CD4-positive, alpha-beta T cell (primary cell): Measurements from ENCODE around the gene HIGD2A. TPM values are rescaled to one million over a fixed set of nuclear protein-coding genes. Genes with fewer than 3 reads are reported as not detected.

Experiments
- ATAC-seq: fragments of 200-7000 bp; cut with Tn5 transposase; one replicate; pipeline ENCODE4 v1.10.0; 2022; ENCODE audit warnings: mild to moderate bottlenecking; ENCODE audit not compliant: poor library complexity
- CTCF ChIA-PET: fragments of 350-600 bp; sonication (Branson Sonifier 250); formaldehyde crosslinking; loops from one replicate; lab custom pipeline; 2021; ENCODE audit warnings: antibody characterized with exemption, inconsistent platforms; lab: Charles Lee
- POLR2A ChIA-PET: fragments of 350-600 bp; sonication (Branson Sonifier 250); formaldehyde crosslinking; loops from one replicate; lab custom pipeline; 2021; ENCODE audit warnings: antibody characterized with exemption, inconsistent platforms; lab: Charles Lee
- DNase-seq, 14 experiments: peaks; one replicate each; pipeline ENCODE4 v3.0.0-alpha.2; 2013 to 2020; ENCODE audit warnings: mixed read lengths in 2 of 14
- H3K27ac ChIP-seq, 2 donors: one replicate each; pipeline versions ENCODE4 v1.5.1 to v1.7.0; 2013; ENCODE audit warnings: low read length in 2 of 2, low read depth in 1 of 2, mild to moderate bottlenecking in 1 of 2
- H3K27me3 ChIP-seq, 2 experiments: 1 replicate in 1 of 2; 2 replicates in 1 of 2; pipeline versions ENCODE4 v1.6.1 to v1.7.0; 2013; ENCODE audit warnings: low read length in 2 of 2, control low read depth in 1 of 2, mild to moderate bottlenecking in 1 of 2, moderate library complexity in 1 of 2; ENCODE audit not compliant: insufficient read depth in 2 of 2, control insufficient read depth in 1 of 2
- H3K36me3 ChIP-seq: one replicate; pipeline ENCODE4 v1.6.1; 2013; ENCODE audit warnings: low read length, control low read depth; ENCODE audit not compliant: insufficient read depth
- H3K4me1 ChIP-seq: one replicate; pipeline ENCODE4 v1.6.1; 2013; ENCODE audit warnings: low read length, control low read depth; ENCODE audit not compliant: insufficient read depth
- H3K4me3 ChIP-seq: one replicate; pipeline ENCODE4 v1.5.1; 2013; ENCODE audit warnings: mild to moderate bottlenecking, low read length, moderate library complexity
- H3K9me3 ChIP-seq, 2 experiments: 1 replicate in 1 of 2; 2 replicates in 1 of 2; pipeline versions ENCODE4 v1.6.1 to v1.7.0; 2013; ENCODE audit warnings: low read length in 2 of 2, mild to moderate bottlenecking in 2 of 2, control low read depth in 1 of 2, moderate library complexity in 1 of 2; ENCODE audit not compliant: control insufficient read depth in 1 of 2, insufficient read depth in 1 of 2
- H3K27ac Mint-ChIP-seq: one replicate; pipeline ENCODE4 v1.8.0; 2020; ENCODE audit warnings: mixed read lengths
- H3K27me3 Mint-ChIP-seq: one replicate; pipeline ENCODE4 v1.8.0; 2021; ENCODE audit warnings: mixed read lengths
- H3K36me3 Mint-ChIP-seq: one replicate; pipeline ENCODE4 v1.8.0; 2021; ENCODE audit warnings: low read depth, mixed read lengths
- H3K4me1 Mint-ChIP-seq: one replicate; pipeline ENCODE4 v1.8.0; 2021; ENCODE audit warnings: low read depth, mixed read lengths
- H3K4me3 Mint-ChIP-seq: one replicate; pipeline ENCODE4 v1.8.0; 2020; ENCODE audit warnings: mild to moderate bottlenecking, mixed read lengths
- H3K9me3 Mint-ChIP-seq: one replicate; pipeline ENCODE4 v1.8.0; 2020; ENCODE audit warnings: mixed read lengths
- intact Hi-C, 2 experiments: fragments of 100-400 bp; cut with DNase I in 1 of 2; cut with micrococcal nuclease in 1 of 2; formaldehyde crosslinking; loops; one replicate each; pipeline versions ENCODE4 v1.15.1 to v1.9.0; 2023 to 2025; cut with DNase I, micrococcal nuclease
- total RNA-seq, 174 experiments: library from RNA in 2 of 174; stranded (reverse) in 2 of 174; gene quantifications; one replicate each; pipeline ENCODE4 v1.2.3 and lab custom pipeline; 2021 to 2026
- TF ChIP-seq, protein P1 (sequence below): fragments of 200-600 bp; IDR thresholded peaks from one replicate; pipeline ENCODE4 v1.8.0; 2022; ENCODE audit warnings: antibody characterized with exemption, mild to moderate bottlenecking

The HIGD2A gene
- total RNA-seq, 2 experiments from 2014 or later, result 98.2 to 104 TPM

DNA sequence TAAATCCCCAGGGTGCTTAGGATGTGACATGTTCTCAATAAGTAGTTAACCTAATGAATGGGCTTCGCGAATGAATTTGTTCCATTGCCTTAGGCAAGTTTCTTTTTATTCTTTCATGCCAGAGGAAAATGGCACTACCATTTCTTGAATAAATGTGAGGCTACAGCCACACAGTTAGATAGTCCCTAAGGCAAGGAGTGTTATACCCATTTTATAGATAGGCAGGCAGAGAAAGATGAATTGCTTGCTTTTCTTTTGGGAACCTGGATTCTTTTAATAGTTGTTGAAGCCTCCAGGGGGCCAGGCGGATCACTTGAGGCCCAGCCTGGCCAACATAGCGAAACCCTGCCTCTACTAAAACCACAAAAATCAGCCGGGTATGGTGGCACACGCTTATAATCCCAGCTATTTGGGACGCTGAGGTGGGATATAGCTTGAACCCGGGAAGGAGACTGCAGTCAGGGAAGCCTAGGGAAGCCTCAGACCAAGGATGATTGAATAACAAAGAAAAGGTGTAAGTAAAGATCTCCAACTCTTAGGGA, 1.1 kb upstream of the HIGD2A start:
- Histone ChIP-seq H3K4me1 (peaks cover 33% of the 10 kb centered on the region), H3K36me3 (peaks cover 48% of the 10 kb centered on the region), H3K9me3 (peaks cover 0 to under 1% of the 10 kb centered on the region in 2 experiments), H3K27me3 (no peaks in the 10 kb centered on the region), H3K27ac (no peak overlapping the region), H3K4me3 (peak overlapping the region; percentile 79)
- ATAC-seq (no peak), DNase-seq (no peak)
- Mint-ChIP-seq H3K9me3 (no peaks in the 10 kb centered on the region), H3K4me3 (peak overlapping the region; percentile 98), H3K4me1 (peaks cover 38% of the 10 kb centered on the region), H3K27ac (peak overlapping the region; percentile 97), H3K36me3 (peaks cover 72% of the 10 kb centered on the region), H3K27me3 (no peaks in the 10 kb centered on the region)
- TF ChIP-seq, protein P1, sequence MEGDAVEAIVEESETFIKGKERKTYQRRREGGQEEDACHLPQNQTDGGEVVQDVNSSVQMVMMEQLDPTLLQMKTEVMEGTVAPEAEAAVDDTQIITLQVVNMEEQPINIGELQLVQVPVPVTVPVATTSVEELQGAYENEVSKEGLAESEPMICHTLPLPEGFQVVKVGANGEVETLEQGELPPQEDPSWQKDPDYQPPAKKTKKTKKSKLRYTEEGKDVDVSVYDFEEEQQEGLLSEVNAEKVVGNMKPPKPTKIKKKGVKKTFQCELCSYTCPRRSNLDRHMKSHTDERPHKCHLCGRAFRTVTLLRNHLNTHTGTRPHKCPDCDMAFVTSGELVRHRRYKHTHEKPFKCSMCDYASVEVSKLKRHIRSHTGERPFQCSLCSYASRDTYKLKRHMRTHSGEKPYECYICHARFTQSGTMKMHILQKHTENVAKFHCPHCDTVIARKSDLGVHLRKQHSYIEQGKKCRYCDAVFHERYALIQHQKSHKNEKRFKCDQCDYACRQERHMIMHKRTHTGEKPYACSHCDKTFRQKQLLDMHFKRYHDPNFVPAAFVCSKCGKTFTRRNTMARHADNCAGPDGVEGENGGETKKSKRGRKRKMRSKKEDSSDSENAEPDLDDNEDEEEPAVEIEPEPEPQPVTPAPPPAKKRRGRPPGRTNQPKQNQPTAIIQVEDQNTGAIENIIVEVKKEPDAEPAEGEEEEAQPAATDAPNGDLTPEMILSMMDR, result no peak
- CTCF ChIA-PET, result interaction anchor here (1.8 kb wide), 1 partner anchor 60 kb away, joined by 6 read pairs; no protein-coding TSS in a partner anchor
- POLR2A ChIA-PET, result interaction anchor here (1.3 to 4.8 kb wide), 3 partner anchors 26 to 60 kb away, joined by 3 to 77 read pairs (median 15); partner anchors contain the start of genes CLTB, FAF2 and KIAA1191
- intact Hi-C loops, result loop anchor here (5.0 to 10.0 kb wide), 4 partner anchors 147 to 1170 kb away; partner anchors contain the start of genes FGFR4 (in 1 of the 2), LMAN2 (in 1 of the 2), RGS14 (in 1 of the 2) and RNF44 (in 1 of the 2)

DNA sequence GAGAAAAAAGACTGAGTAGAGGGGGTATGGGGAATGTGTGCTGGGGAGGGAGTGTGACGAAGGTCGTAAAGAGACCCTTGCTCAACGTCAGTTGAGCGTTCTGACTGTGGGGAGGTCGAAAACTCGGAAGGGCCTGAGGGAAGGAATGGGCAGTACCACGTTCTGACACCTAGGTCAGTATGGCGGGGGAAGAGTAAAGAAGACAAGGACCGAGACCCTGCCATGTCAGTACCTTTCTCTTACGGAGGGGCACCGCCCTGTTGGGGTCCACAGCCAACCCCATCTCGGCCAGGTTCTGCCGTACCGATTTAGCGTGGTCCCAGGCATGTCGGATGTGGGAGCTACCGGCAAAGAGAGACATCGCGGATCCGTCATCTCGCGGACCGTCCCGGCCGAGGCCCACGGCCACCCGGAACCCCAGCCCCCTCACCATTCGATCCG, 528 bp upstream of the HIGD2A start:
- Histone ChIP-seq H3K9me3 (peaks cover 0 to 5% of the 10 kb centered on the region in 2 experiments), H3K27me3 (no peaks in the 10 kb centered on the region), H3K4me1 (peaks cover 33% of the 10 kb centered on the region), H3K36me3 (peaks cover 47% of the 10 kb centered on the region), H3K4me3 (peak overlapping the region; percentile 79), H3K27ac (peak overlapping the region in 1 of 2 donors; percentile 95)
- Mint-ChIP-seq H3K27me3 (no peaks in the 10 kb centered on the region), H3K9me3 (no peaks in the 10 kb centered on the region), H3K27ac (peak overlapping the region; percentile 97), H3K4me3 (peak overlapping the region; percentile 98), H3K4me1 (peaks cover 38% of the 10 kb centered on the region), H3K36me3 (peaks cover 68% of the 10 kb centered on the region)
- intact Hi-C loops, result loop anchor here (1.0 to 10.0 kb wide), 6 partner anchors 27 to 1169 kb away; partner anchors contain the start of genes FAF2 (in 2 of the 2), KIAA1191 (in 2 of the 2), FGFR4 (in 1 of the 2) and LMAN2 (in 1 of the 2)
- TF ChIP-seq, protein P1, result no peak
- ChIA-PET CTCF (interaction anchor here (0.6 to 1.8 kb wide), 2 partner anchors 60 to 617 kb away, joined by 3 to 6 read pairs; no protein-coding TSS in a partner anchor), POLR2A (interaction anchor here (0.5 to 4.8 kb wide), 8 partner anchors 23 to 259 kb away, joined by 3 to 77 read pairs (median 7); partner anchors contain the start of genes ARL10, CLTB, FAF2 and KIAA1191)
- no peak for ATAC-seq
- DNase-seq, result peak in 1 of 14 experiments; percentile 17

DNA sequence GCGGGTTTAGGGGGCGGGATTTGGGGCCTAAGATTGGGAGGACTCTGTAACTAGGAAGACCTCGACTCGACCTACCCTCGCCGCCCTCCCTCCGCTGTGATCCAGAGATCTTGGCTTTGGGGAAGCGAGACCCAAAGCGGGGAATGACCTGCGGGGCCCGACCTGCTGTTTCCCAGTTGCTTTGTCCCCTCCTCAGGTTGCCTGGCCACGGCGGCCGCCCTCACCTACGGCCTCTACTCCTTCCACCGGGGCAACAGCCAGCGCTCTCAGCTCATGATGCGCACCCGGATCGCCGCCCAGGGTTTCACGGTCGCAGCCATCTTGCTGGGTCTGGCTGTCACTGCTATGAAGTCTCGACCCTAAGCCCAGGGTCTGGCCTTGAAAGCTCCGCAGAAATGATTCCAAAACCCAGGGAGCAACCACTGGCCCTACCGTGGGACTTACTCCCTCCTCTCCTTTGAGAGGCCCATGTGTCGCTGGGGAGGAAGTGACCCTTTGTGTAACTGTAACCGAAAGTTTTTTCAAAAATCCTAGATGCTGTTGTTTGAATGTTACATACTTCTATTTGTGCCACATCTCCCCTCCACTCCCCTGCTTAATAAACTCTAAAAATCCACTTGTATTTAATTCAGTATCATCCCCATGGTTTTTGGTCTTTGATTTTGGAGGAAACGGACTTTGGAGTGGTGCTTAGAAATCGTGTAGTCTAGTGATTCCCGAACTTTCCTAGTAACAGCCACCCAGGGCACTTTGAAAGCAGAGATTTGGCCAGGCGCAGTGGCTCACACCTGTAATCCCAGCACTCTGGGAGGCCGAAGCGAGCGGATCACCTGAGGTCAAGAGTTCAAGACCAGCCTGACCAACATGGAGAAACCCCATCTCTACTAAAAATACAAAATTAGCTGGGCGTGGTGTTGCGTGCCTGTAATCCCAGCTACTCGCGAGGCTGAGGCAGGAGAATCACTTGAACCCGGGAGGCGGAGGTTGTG, 878 bp downstream of the HIGD2A start:
- no peaks in the 10 kb centered on the region for H3K27me3 Mint-ChIP-seq
- Histone ChIP-seq H3K36me3 (peaks cover 41% of the 10 kb centered on the region), H3K4me3 (peak overlapping the region; percentile 79), H3K9me3 (peaks cover 0 to 5% of the 10 kb centered on the region in 2 experiments), H3K4me1 (peaks cover 33% of the 10 kb centered on the region), H3K27me3 (no peaks in the 10 kb centered on the region), H3K27ac (peak overlapping the region; percentile 87 to 95)
- intact Hi-C loops, result loop anchor here (2.0 to 10.0 kb wide), 6 partner anchors 59 to 1168 kb away; partner anchors contain the start of genes FAF2 (in 2 of the 2), FGFR4 (in 1 of the 2), LMAN2 (in 1 of the 2) and RGS14 (in 1 of the 2)
- peak overlapping the region; percentile 97 for H3K27ac Mint-ChIP-seq
- no peaks in the 10 kb centered on the region for H3K9me3 Mint-ChIP-seq
- ChIA-PET CTCF (no interaction called here), POLR2A (interaction anchor here (0.9 to 4.8 kb wide), 11 partner anchors 15 to 744 kb away, joined by 3 to 77 read pairs (median 7); partner anchors contain the start of genes ARL10, FAF2, KIAA1191 and RNF44)
- ATAC-seq (peak; percentile 35), DNase-seq (no peak)
- TF ChIP-seq, protein P1, result no peak
- peaks cover 38% of the 10 kb centered on the region for H3K4me1 Mint-ChIP-seq
- peaks cover 59% of the 10 kb centered on the region for H3K36me3 Mint-ChIP-seq
- peak overlapping the region; percentile 98 for H3K4me3 Mint-ChIP-seq
